ENCODE data around the gene KNTC1. TPM values are rescaled to one million over a fixed set of nuclear protein-coding genes. Genes with fewer than 3 reads are reported as not detected.

KNTC1 gene
- total RNA-seq, 4 donors from 2014 or later = 1.3 to 5.3 (median 2.2) TPM

DNA sequence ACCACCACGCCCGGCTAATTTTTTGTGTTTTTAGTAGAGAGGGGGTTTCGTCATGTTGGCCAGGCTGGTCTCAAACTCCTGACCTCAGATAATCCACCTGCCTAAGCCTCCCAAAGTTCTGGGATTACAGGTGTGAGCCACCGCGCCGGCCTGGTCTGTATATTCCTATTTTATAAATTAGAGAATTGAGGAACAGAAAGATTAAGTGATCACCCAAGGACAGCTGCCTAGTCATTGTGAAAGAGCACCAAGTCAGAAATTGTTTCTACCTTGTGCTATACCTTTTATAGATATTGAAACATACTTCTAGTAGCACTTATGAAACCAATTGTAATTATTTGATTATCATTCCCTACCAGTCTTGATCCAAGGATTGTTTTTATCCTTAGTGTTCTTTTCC, 1.9 kb downstream of the KNTC1 start:
- DNase-seq (no peak), ATAC-seq (no peak)
- no peaks in the 10 kb centered on the region for H3K9me3 ChIP-seq
- H3K4me1 ChIP-seq = peaks cover 23 to 25% of the 10 kb centered on the region in 2 donors
- no peaks in the 10 kb centered on the region for H3K36me3 ChIP-seq
- intact Hi-C loops (cut with DNase I; ENCODE audit: low total_unique reads) = loop anchor here (10.0 kb wide), 1 partner anchor 1076 kb away; the partner anchor contains the start of gene DDX55
- H3K27me3 ChIP-seq = no peaks in the 10 kb centered on the region
- in situ Hi-C loops (cut with MboI; ENCODE audit: low sequenced_read_pairs in 4 of 4) = no loop called here
- no peak overlapping the region for H3K4me3 ChIP-seq
- TF ChIP-seq CTCF (IDR thresholded peaks at IDR 0.05 in 4 of 5, conservative IDR thresholded peaks at IDR 0.05 in 1 of 5) (no peak), POLR2A (IDR thresholded peaks at IDR 0.05) (no peak)
- H3K27ac ChIP-seq = no peak overlapping the region

GRCh38 chr12:122533856-122534255, 6.8 kb downstream of the KNTC1 start:
- Histone ChIP-seq H3K27ac (no peak overlapping the region), H3K4me3 (no peak overlapping the region), H3K36me3 (no peaks in the 10 kb centered on the region), H3K27me3 (no peaks in the 10 kb centered on the region), H3K4me1 (no peaks in the 10 kb centered on the region), H3K9me3 (no peaks in the 10 kb centered on the region)
- no peak for ATAC-seq
- in situ Hi-C loops (cut with MboI; ENCODE audit: low sequenced_read_pairs in 4 of 4) (loop anchor here in 1 of 4 donors (10.0 kb wide), 1 partner anchor 211 kb away; no protein-coding TSS in a partner anchor), intact Hi-C loops (cut with DNase I; ENCODE audit: low total_unique reads) (no loop called here)
- no peak for DNase-seq
- no peak for TF ChIP-seq POLR2A (IDR thresholded peaks at IDR 0.05)
- no peak for TF ChIP-seq CTCF (IDR thresholded peaks at IDR 0.05 in 4 of 5, conservative IDR thresholded peaks at IDR 0.05 in 1 of 5)

GRCh38 chr12:122537021-122537420, 10.0 kb downstream of the KNTC1 start:
- DNase-seq (no peak), ATAC-seq (no peak)
- Histone ChIP-seq H3K27me3 (no peaks in the 10 kb centered on the region), H3K9me3 (no peaks in the 10 kb centered on the region), H3K4me3 (no peak overlapping the region), H3K36me3 (no peaks in the 10 kb centered on the region), H3K4me1 (no peaks in the 10 kb centered on the region), H3K27ac (no peak overlapping the region)
- TF ChIP-seq POLR2A (IDR thresholded peaks at IDR 0.05) (no peak), CTCF (IDR thresholded peaks at IDR 0.05 in 4 of 5, conservative IDR thresholded peaks at IDR 0.05 in 1 of 5) (no peak)
- in situ Hi-C loops (cut with MboI; ENCODE audit: low sequenced_read_pairs in 4 of 4) = loop anchor here in 1 of 4 donors (10.0 kb wide), 1 partner anchor 208 kb away; no protein-coding TSS in a partner anchor
- intact Hi-C loops (cut with DNase I; ENCODE audit: low total_unique reads) = no loop called here

DNA sequence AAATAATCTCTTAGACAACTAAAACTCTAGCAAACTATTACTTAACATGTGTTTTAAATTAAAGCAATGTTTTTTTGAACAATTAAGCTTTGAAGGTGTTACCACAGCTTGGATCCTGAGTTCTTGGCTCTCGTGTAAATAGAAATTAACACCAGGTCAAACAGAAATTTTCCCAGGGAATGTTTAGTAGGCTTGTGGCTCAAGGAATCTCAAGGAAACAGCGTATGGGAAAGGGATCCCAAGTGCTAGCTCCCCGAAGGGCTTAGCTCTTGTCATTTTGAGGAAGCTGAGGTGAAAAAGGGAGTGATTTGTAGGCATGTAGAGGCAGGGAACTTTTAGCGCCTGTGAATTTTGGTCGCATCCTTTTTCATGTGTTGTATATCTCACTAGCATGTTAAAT, 11.4 kb downstream of the KNTC1 start:
- ATAC-seq (no peak), DNase-seq (no peak)
- in situ Hi-C loops (cut with MboI; ENCODE audit: low sequenced_read_pairs in 4 of 4) = loop anchor here in 1 of 4 donors (10.0 kb wide), 1 partner anchor 206 kb away; no protein-coding TSS in a partner anchor
- intact Hi-C loops (cut with DNase I; ENCODE audit: low total_unique reads) = no loop called here
- H3K27ac ChIP-seq = no peak overlapping the region
- H3K4me1 ChIP-seq = no peaks in the 10 kb centered on the region
- H3K9me3 ChIP-seq = no peaks in the 10 kb centered on the region
- TF ChIP-seq CTCF (IDR thresholded peaks at IDR 0.05 in 4 of 5, conservative IDR thresholded peaks at IDR 0.05 in 1 of 5) (no peak), POLR2A (IDR thresholded peaks at IDR 0.05) (no peak)
- no peaks in the 10 kb centered on the region for H3K27me3 ChIP-seq
- no peaks in the 10 kb centered on the region for H3K36me3 ChIP-seq
- no peak overlapping the region for H3K4me3 ChIP-seq

DNA sequence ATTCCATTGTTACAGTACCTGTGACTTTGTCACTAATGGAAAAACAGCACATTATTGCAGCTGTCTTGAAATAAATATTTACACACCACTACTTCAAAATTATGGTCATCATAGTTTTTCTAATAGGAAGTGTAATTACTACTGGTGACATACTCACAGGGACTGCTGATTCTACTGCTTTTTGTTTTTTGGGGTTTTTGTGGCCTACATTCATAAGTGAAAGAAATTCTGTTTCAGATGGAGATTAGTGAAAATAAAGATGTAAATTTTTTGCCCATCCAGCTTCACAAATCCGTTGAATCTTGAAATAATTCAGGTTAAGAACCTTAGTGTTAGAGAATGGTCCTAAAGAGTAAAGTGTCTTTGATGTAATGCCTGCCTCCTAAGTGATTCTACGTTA, 17.5 kb downstream of the KNTC1 start:
- TF ChIP-seq CTCF (IDR thresholded peaks at IDR 0.05 in 4 of 5, conservative IDR thresholded peaks at IDR 0.05 in 1 of 5) (no peak), POLR2A (IDR thresholded peaks at IDR 0.05) (no peak)
- intact Hi-C loops (cut with DNase I; ENCODE audit: low total_unique reads) (no loop called here), in situ Hi-C loops (cut with MboI; ENCODE audit: low sequenced_read_pairs in 4 of 4) (no loop called here)
- H3K27me3 ChIP-seq = no peaks in the 10 kb centered on the region
- H3K4me1 ChIP-seq = no peaks in the 10 kb centered on the region
- no peak overlapping the region for H3K27ac ChIP-seq
- ATAC-seq (no peak), DNase-seq (no peak)
- H3K36me3 ChIP-seq = no peaks in the 10 kb centered on the region
- no peak overlapping the region for H3K4me3 ChIP-seq
- H3K9me3 ChIP-seq = no peaks in the 10 kb centered on the region

Data from gastrocnemius medialis (tissue), 4 donors.